Uterus (tissue), 4 donors: ENCODE measurements around the gene GATB. TPM values are rescaled to one million over a fixed set of nuclear protein-coding genes. Genes with fewer than 3 reads are reported as not detected.

ENCODE experiments used
- DNase-seq, 2 donors: peaks; one replicate each; pipeline ENCODE4 v3.0.0-alpha.2; 2019 to 2020
- H3K27ac ChIP-seq, 2 donors: fragments of 200-600 bp; sonication (generic); 1 replicate in 1 of 2; 2 replicates in 1 of 2; pipeline ENCODE4 v1.5.1; 2016 to 2018
- H3K27me3 ChIP-seq, 2 donors: fragments of 200-600 bp; sonication (generic); one replicate each; pipeline ENCODE4 v1.5.1; 2018 to 2019; ENCODE audit warnings: control low read depth in 1 of 2
- H3K36me3 ChIP-seq, 2 donors: fragments of 200-600 bp; sonication (generic); one replicate each; pipeline ENCODE4 v1.5.1; 2019; ENCODE audit warnings: control low read depth in 1 of 2
- H3K4me1 ChIP-seq, 2 donors: fragments of 200-600 bp; sonication (generic); one replicate each; pipeline ENCODE4 v1.5.1; 2018 to 2019; ENCODE audit warnings: control low read depth in 1 of 2
- H3K4me3 ChIP-seq, 2 donors: fragments of 200-600 bp; sonication (generic); 1 replicate in 1 of 2; 2 replicates in 1 of 2; pipeline ENCODE4 v1.5.1; 2018 to 2019; ENCODE audit warnings: mild to moderate bottlenecking in 1 of 2
- H3K9me3 ChIP-seq, 2 donors: fragments of 200-600 bp; sonication (generic); one replicate each; pipeline ENCODE4 v1.5.1; 2019; ENCODE audit warnings: control low read depth in 1 of 2
- CTCF ChIP-seq, 4 experiments: fragments of 200-600 bp in 2 of 4; fragments of 450-650 bp in 2 of 4; sonication (generic) in 2 of 4; IDR thresholded peaks; one replicate each; pipeline ENCODE4 v1.5.1; 2016 to 2019; ENCODE audit warnings: antibody characterized with exemption in 4 of 4, mild to moderate bottlenecking in 2 of 4, moderate library complexity in 1 of 4
- POLR2A ChIP-seq, 2 donors: fragments of 450-650 bp; IDR thresholded peaks; one replicate each; pipeline ENCODE4 v1.6.1; 2016; ENCODE audit warnings: antibody characterized with exemption in 2 of 2, mild to moderate bottlenecking in 1 of 2, moderate library complexity in 1 of 2
- intact Hi-C: fragments of 100-400 bp; cut with DNase I; formaldehyde crosslinking; loops from one replicate; pipeline ENCODE4 v1.15.1; 2023; ENCODE audit warnings: low total_unique reads
- total RNA-seq, 4 donors: library from RNA; depleted of rRNA in 3 of 4; stranded (reverse); fragments of >200 nt in 3 of 4; gene quantifications; one replicate each; pipeline versions ENCODE4 v1.1.0 to v1.2.4, GENCODE V29; 2014 to 2023
- donor health status: DM: yes; HTN: yes; CAD: no.

Gene GATB
- total RNA-seq, 4 donors from 2014 or later = 2.8 to 31.5 (median 12.4) TPM

GRCh38 chr4:151673908-151674520, 86.8 kb downstream of the GATB start:
- Histone ChIP-seq H3K27me3 (no peaks in the 10 kb centered on the region), H3K36me3 (no peaks in the 10 kb centered on the region), H3K27ac (peak overlapping the region in 1 of 2 donors; percentile 61), H3K9me3 (no peaks in the 10 kb centered on the region), H3K4me3 (peak overlapping the region in 1 of 2 donors; percentile 29), H3K4me1 (no peaks in the 10 kb centered on the region)
- no peak for TF ChIP-seq CTCF (IDR thresholded peaks at IDR 0.05)
- no peak for TF ChIP-seq POLR2A (IDR thresholded peaks at IDR 0.05)
- intact Hi-C loops = no loop called here
- DNase-seq = no peak

GRCh38 chr4:151672996-151673395, 87.8 kb downstream of the GATB start:
- Histone ChIP-seq H3K27ac (no peak overlapping the region), H3K4me3 (no peak overlapping the region), H3K4me1 (no peaks in the 10 kb centered on the region), H3K36me3 (no peaks in the 10 kb centered on the region), H3K27me3 (no peaks in the 10 kb centered on the region), H3K9me3 (no peaks in the 10 kb centered on the region)
- no peak for TF ChIP-seq CTCF (IDR thresholded peaks at IDR 0.05)
- DNase-seq = no peak
- intact Hi-C loops = no loop called here

GRCh38 chr4:151671541-151672059, 89.2 kb downstream of the GATB start:
- no peak overlapping the region for H3K27ac ChIP-seq
- H3K4me3 ChIP-seq = no peak overlapping the region
- DNase-seq = no peak
- no peaks in the 10 kb centered on the region for H3K36me3 ChIP-seq
- no peaks in the 10 kb centered on the region for H3K9me3 ChIP-seq
- TF ChIP-seq POLR2A (IDR thresholded peaks at IDR 0.05) = no peak
- no peak for TF ChIP-seq CTCF (IDR thresholded peaks at IDR 0.05)
- intact Hi-C loops = no loop called here
- no peaks in the 10 kb centered on the region for H3K27me3 ChIP-seq
- H3K4me1 ChIP-seq = no peaks in the 10 kb centered on the region

GRCh38 chr4:151670843-151671242, 90.0 kb downstream of the GATB start:
- Histone ChIP-seq H3K4me1 (no peaks in the 10 kb centered on the region), H3K9me3 (no peaks in the 10 kb centered on the region), H3K36me3 (no peaks in the 10 kb centered on the region), H3K4me3 (no peak overlapping the region), H3K27me3 (no peaks in the 10 kb centered on the region), H3K27ac (no peak overlapping the region)
- intact Hi-C loops = no loop called here
- DNase-seq = no peak
- TF ChIP-seq CTCF (IDR thresholded peaks at IDR 0.05) = no peak
- no peak for TF ChIP-seq POLR2A (IDR thresholded peaks at IDR 0.05)

- Histone ChIP-seq H3K4me1 (no peaks in the 10 kb centered on the region), H3K36me3 (no peaks in the 10 kb centered on the region), H3K9me3 (no peaks in the 10 kb centered on the region), H3K4me3 (no peak overlapping the region), H3K27ac (no peak overlapping the region), H3K27me3 (no peaks in the 10 kb centered on the region)
- no peak for DNase-seq
- intact Hi-C loops = no loop called here
- no peak for TF ChIP-seq POLR2A (IDR thresholded peaks at IDR 0.05)
- no peak for TF ChIP-seq CTCF (IDR thresholded peaks at IDR 0.05)
Observed at GRCh38 chr4:151669990-151670389, 90.8 kb downstream of the GATB start.
